HG03039 (cell line): ENCODE data around the gene OR13A1.
"Not testable (repeated sequence)": the region's sequence is repeated elsewhere in the genome, so short reads cannot be mapped to it uniquely, and the experiment has no call there.

Experiments used
- ATAC-seq: cut with Tn5 transposase; IDR thresholded peaks from one replicate; pipeline ENCODE4 v1.9.1; 2021; ENCODE audit warnings: mild to moderate bottlenecking, moderate library complexity; ENCODE audit not compliant: unreplicated experiment

OR13A1 gene

GRCh38 chr10:45315508-45315907 is at the start of gene OR13A1:
Gene OR13A1, minus strand, starts transcription at chr10:45315608. Its CDS starts 11,186 bp downstream, at chr10:45304422.
- no peak for ATAC-seq

GRCh38 chr10:45361983-45362799 is 46.8 kb upstream of the OR13A1 start:
- not testable (repeated sequence) for ATAC-seq

GRCh38 chr10:45358961-45359360 is 43.6 kb upstream of the OR13A1 start:
- not testable (repeated sequence) for ATAC-seq

GRCh38 chr10:45355494-45355893 is 40.1 kb upstream of the OR13A1 start:
- no peak for ATAC-seq

GRCh38 chr10:45354261-45354660 is 38.9 kb upstream of the OR13A1 start:
- no peak for ATAC-seq

- peak; percentile 54 for ATAC-seq
These were observed 37.8 kb upstream of the OR13A1 start for GRCh38 chr10:45353186-45353585.

GRCh38 chr10:45348196-45348765 is 32.9 kb upstream of the OR13A1 start:
- ATAC-seq: not testable (repeated sequence)

GRCh38 chr10:45347464-45347863 is 32.1 kb upstream of the OR13A1 start:
- not testable (repeated sequence) for ATAC-seq

GRCh38 chr10:45346652-45347335 is 31.4 kb upstream of the OR13A1 start:
- not testable (repeated sequence) for ATAC-seq

- ATAC-seq: not testable (repeated sequence)
These were observed 25.0 kb upstream of the OR13A1 start for GRCh38 chr10:45340420-45340819.

- ATAC-seq: no peak
These were observed 24.5 kb upstream of the OR13A1 start for GRCh38 chr10:45339894-45340293.

- ATAC-seq: not testable (repeated sequence)
These were observed 16.4 kb upstream of the OR13A1 start for GRCh38 chr10:45331824-45332223.

GRCh38 chr10:45326864-45327263 is 11.5 kb upstream of the OR13A1 start:
- not testable (repeated sequence) for ATAC-seq

GRCh38 chr10:45325116-45325515 is 9.7 kb upstream of the OR13A1 start:
- no peak for ATAC-seq

- ATAC-seq: no peak
These were observed 4.3 kb upstream of the OR13A1 start for GRCh38 chr10:45319702-45320101.

- ATAC-seq: no peak
These were observed 2.0 kb downstream of the OR13A1 start for GRCh38 chr10:45313264-45313873.

GRCh38 chr10:45308707-45309106 is 6.7 kb downstream of the OR13A1 start:
- no peak for ATAC-seq

- ATAC-seq: no peak
These were observed 12.8 kb downstream of the OR13A1 start for GRCh38 chr10:45302573-45302972.

GRCh38 chr10:45298341-45298955 is 17.0 kb downstream of the OR13A1 start:
- not testable (repeated sequence) for ATAC-seq

GRCh38 chr10:45294681-45295080 is 20.7 kb downstream of the OR13A1 start:
- ATAC-seq: no peak

- ATAC-seq: no peak
These were observed 28.4 kb downstream of the OR13A1 start for GRCh38 chr10:45286980-45287379.
